Aorta (tissue), 5 donors: Measurements from ENCODE around the gene SECISBP2L. TPM values are rescaled to one million over a fixed set of nuclear protein-coding genes. Genes with fewer than 3 reads are reported as not detected.

ENCODE experiments used
- ATAC-seq: fragments of 200-7000 bp; cut with Tn5 transposase; one replicate; pipeline ENCODE4 v1.9.1; 2022; ENCODE audit warnings: moderate library complexity; ENCODE audit not compliant: low FRiP score
- DNase-seq, 2 donors: peaks; one replicate each; pipeline ENCODE4 v3.0.0-alpha.2; 2020
- H3K27ac ChIP-seq, 2 donors: one replicate each; pipeline ENCODE4 v1.5.1; 2013; ENCODE audit warnings: low read length in 2 of 2, mild to moderate bottlenecking in 2 of 2, moderate library complexity in 2 of 2, control low read depth in 1 of 2, inconsistent platforms in 1 of 2, low read depth in 1 of 2
- H3K27me3 ChIP-seq, 2 donors: one replicate each; pipeline ENCODE4 v1.6.1; 2013; ENCODE audit warnings: control low read depth in 1 of 2, low read length in 1 of 2, mild to moderate bottlenecking in 1 of 2, moderate library complexity in 1 of 2; ENCODE audit not compliant: insufficient read depth in 2 of 2, control insufficient read depth in 1 of 2
- H3K36me3 ChIP-seq, 2 donors: one replicate each; pipeline ENCODE4 v1.6.1; 2013; ENCODE audit warnings: control low read depth in 1 of 2, low read length in 1 of 2, mild to moderate bottlenecking in 1 of 2; ENCODE audit not compliant: insufficient read depth in 2 of 2, control insufficient read depth in 1 of 2
- H3K4me1 ChIP-seq, 2 donors: one replicate each; pipeline ENCODE4 v1.6.1; 2013; ENCODE audit warnings: low read length in 2 of 2, control low read depth in 1 of 2, mild to moderate bottlenecking in 1 of 2, moderate library complexity in 1 of 2; ENCODE audit not compliant: insufficient read depth in 2 of 2, control insufficient read depth in 1 of 2
- H3K4me3 ChIP-seq, 2 donors: one replicate each; pipeline ENCODE4 v1.5.1; 2013; ENCODE audit warnings: low read length in 2 of 2, control low read depth in 1 of 2, mild to moderate bottlenecking in 1 of 2
- H3K9me3 ChIP-seq: one replicate; pipeline ENCODE4 v1.6.1; 2013; ENCODE audit warnings: mild to moderate bottlenecking, low read length; ENCODE audit not compliant: control insufficient read depth
- WGBS, 2 donors: extraction: QIAGEN DNeasy Blood & Tissue Kit; methylation state at CpG; one replicate each; pipeline ENCODE4 v1.1.7; 2013; 5-methylcytosine and 5-hydroxymethylcytosine counted together
- intact Hi-C, 2 donors: fragments of 100-400 bp; cut with DNase I; formaldehyde crosslinking; loops; one replicate each; pipeline versions ENCODE4 v1.14.2 to v1.15.0; 2022
- long read RNA-seq, 2 donors: library from polyadenylated mRNA; unstranded; transcript quantifications; one replicate each; pipeline ENCODE4 v2.0.0, GENCODE V29; 2020 to 2021
- polyA plus RNA-seq, 2 donors: library from polyadenylated mRNA; stranded (reverse); fragments of 200-250 nt; gene quantifications; one replicate each; pipeline ENCODE4 v1.2.3, GENCODE V29; 2013
- total RNA-seq, 2 donors: library from RNA; stranded (reverse); fragmentation: NEBNext Ultra II Directional; extraction: Animal tissue kit (Norgen Biotek cat#: 25700); gene quantifications; one replicate each; pipeline ENCODE4 v1.2.1, GENCODE V29; 2021
- donor health status: healthy with polysubstance abuse.
- donor health status: Bipolar disorder and iron deficiency.
- donor health status: DM: no; HTN: no; CAD: no.
- donor health status: DM: no; HTN: no; CAD: no.
- donor health status: DM: yes; HTN: yes; CAD: no.

Gene SECISBP2L, protein sequence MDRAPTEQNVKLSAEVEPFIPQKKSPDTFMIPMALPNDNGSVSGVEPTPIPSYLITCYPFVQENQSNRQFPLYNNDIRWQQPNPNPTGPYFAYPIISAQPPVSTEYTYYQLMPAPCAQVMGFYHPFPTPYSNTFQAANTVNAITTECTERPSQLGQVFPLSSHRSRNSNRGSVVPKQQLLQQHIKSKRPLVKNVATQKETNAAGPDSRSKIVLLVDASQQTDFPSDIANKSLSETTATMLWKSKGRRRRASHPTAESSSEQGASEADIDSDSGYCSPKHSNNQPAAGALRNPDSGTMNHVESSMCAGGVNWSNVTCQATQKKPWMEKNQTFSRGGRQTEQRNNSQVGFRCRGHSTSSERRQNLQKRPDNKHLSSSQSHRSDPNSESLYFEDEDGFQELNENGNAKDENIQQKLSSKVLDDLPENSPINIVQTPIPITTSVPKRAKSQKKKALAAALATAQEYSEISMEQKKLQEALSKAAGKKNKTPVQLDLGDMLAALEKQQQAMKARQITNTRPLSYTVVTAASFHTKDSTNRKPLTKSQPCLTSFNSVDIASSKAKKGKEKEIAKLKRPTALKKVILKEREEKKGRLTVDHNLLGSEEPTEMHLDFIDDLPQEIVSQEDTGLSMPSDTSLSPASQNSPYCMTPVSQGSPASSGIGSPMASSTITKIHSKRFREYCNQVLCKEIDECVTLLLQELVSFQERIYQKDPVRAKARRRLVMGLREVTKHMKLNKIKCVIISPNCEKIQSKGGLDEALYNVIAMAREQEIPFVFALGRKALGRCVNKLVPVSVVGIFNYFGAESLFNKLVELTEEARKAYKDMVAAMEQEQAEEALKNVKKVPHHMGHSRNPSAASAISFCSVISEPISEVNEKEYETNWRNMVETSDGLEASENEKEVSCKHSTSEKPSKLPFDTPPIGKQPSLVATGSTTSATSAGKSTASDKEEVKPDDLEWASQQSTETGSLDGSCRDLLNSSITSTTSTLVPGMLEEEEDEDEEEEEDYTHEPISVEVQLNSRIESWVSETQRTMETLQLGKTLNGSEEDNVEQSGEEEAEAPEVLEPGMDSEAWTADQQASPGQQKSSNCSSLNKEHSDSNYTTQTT
- total RNA-seq: 10 to 100 TPM; 78.7 to 82.2 TPM
- polyA plus RNA-seq: 10 to 100 TPM in 1 of 2 donors, 1 to 10 TPM in 1; 8.1 to 15.1 TPM
- long read RNA-seq, donor 1, full-length matches to known transcripts: 1 of 103 reads
- long read RNA-seq, donor 1, partial matches to known transcripts: 92 of 103 reads
- long read RNA-seq, donor 1, other reads (novel, unspliced or antisense): 10 of 103 reads
- long read RNA-seq, donor 2, full-length matches to known transcripts: 1 of 12 reads
- long read RNA-seq, donor 2, partial matches to known transcripts: 4 of 12 reads
- long read RNA-seq, donor 2, other reads (novel, unspliced or antisense): 7 of 12 reads

- DNase-seq (peak; percentile 96 to 97), ATAC-seq (peak; percentile 97)
- no peaks in the 10 kb centered on the region for H3K27me3 ChIP-seq
- H3K4me3 ChIP-seq: peak within 1 kb of the TSS; percentile 53 to 78
- H3K4me1 ChIP-seq: no peaks in the 10 kb centered on the region
- intact Hi-C loops: loop anchor here (5.0 to 10.0 kb wide), 5 partner anchors 34 to 172 kb away; partner anchors contain the start of genes COPS2 (in 1 of the 2) and EID1 (in 1 of the 2)
- 5 to 7% methylated on average over 45 to 50 of the region's 50 CpGs for WGBS, 2 donors
- H3K36me3 ChIP-seq: no peaks in the 10 kb centered on the region
- no peaks in the 10 kb centered on the region for H3K9me3 ChIP-seq
- peak within 1 kb of the TSS; percentile 1 to 68 for H3K27ac ChIP-seq
Observed at GRCh38 chr15:49046220-49047102, at the start of gene SECISBP2L. TSS of gene SECISBP2L (minus strand) at chr15:49046446. CDS start at chr15:49046299, 147 bp downstream.

GRCh38 chr15:49094923-49095322, 48.7 kb upstream of the SECISBP2L start:
- Histone ChIP-seq H3K4me3 (no peak overlapping the region), H3K36me3 (no peaks in the 10 kb centered on the region), H3K27ac (no peak overlapping the region), H3K9me3 (no peaks in the 10 kb centered on the region), H3K4me1 (no peaks in the 10 kb centered on the region), H3K27me3 (no peaks in the 10 kb centered on the region)
- WGBS, 2 donors: 8 to 15% methylated on average over 1 of the region's 1 CpG
- intact Hi-C loops: no loop called here
- no peak for DNase-seq
- ATAC-seq: no peak

DNA sequence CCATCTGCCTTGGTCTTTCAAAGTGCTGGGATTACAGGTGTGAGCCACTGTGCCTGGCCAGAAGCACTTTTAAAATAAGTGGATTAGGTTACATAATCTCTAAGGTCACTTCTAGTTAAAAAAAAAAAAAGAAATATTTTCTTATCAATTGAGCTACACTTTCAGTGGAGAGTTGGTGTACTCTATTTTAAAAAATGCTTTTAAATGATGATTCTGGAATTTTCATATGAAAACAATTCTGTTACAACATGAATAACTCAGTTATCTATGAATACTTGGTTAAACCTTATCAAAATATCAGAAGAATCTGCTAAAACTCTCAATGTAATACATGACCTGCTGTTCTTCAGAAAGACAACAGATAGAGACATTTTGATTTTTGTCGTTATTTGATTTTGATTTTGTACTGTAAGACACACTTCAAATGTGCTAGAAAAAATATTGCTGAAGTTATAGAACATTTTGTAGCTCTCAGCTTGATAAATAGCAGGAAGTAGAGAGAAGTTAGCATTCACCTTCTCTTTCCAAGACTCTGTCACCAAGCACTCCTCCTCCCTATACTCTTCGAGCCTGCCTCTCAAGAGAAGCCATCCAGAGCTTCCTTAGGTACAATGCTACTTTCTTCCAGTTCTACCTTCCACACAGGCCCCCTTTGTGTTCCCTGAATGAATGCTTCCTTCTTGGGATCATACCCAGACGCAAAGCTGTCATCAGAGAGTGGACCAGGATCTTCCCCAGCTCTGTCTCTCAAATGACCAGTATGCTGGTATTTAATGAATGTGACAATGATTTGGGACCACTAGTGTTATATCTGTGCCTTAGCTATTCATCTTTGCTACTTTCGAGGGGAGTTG, 47.2 kb upstream of the SECISBP2L start:
- Histone ChIP-seq H3K27me3 (no peaks in the 10 kb centered on the region), H3K36me3 (no peaks in the 10 kb centered on the region), H3K4me3 (no peak overlapping the region), H3K4me1 (no peaks in the 10 kb centered on the region), H3K9me3 (no peaks in the 10 kb centered on the region), H3K27ac (no peak overlapping the region)
- ATAC-seq (no peak), DNase-seq (no peak)
- WGBS, 2 donors: 85 to 86% methylated on average over 4 of the region's 4 CpGs
- intact Hi-C loops: no loop called here

GRCh38 chr15:49088996-49089395, 42.8 kb upstream of the SECISBP2L start:
- no peaks in the 10 kb centered on the region for H3K9me3 ChIP-seq
- intact Hi-C loops: no loop called here
- no peak for DNase-seq
- no peak overlapping the region for H3K4me3 ChIP-seq
- H3K36me3 ChIP-seq: no peaks in the 10 kb centered on the region
- H3K4me1 ChIP-seq: no peaks in the 10 kb centered on the region
- no peak overlapping the region for H3K27ac ChIP-seq
- ATAC-seq: no peak
- no peaks in the 10 kb centered on the region for H3K27me3 ChIP-seq
- WGBS, 2 donors: 86 to 89% methylated on average over 4 of the region's 4 CpGs

GRCh38 chr15:49085696-49086459, 39.6 kb upstream of the SECISBP2L start:
- WGBS, 2 donors: 53 to 66% methylated on average over 5 of the region's 5 CpGs
- Histone ChIP-seq H3K9me3 (no peaks in the 10 kb centered on the region), H3K4me3 (no peak overlapping the region), H3K27me3 (no peaks in the 10 kb centered on the region), H3K4me1 (no peaks in the 10 kb centered on the region), H3K27ac (no peak overlapping the region), H3K36me3 (no peaks in the 10 kb centered on the region)
- intact Hi-C loops: no loop called here
- no peak for ATAC-seq
- no peak for DNase-seq

DNA sequence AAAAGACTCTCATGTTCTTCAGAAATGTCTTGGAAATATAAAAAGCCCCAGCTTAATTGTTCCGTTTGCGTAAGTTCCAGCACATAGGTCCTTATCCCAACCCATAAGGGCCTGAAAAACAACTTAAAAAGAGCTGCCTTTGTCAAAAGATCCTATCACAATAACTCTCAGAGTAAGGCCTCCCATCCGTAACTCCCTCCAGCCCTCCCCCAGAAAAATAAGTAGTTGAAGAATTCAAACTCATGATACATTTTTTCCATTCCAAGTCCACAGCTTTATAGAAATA, 38.0 kb upstream of the SECISBP2L start:
- WGBS, 2 donors: 88 to 89% methylated on average over 3 of the region's 3 CpGs
- Histone ChIP-seq H3K27ac (no peak overlapping the region), H3K9me3 (no peaks in the 10 kb centered on the region), H3K36me3 (no peaks in the 10 kb centered on the region), H3K27me3 (no peaks in the 10 kb centered on the region), H3K4me1 (no peaks in the 10 kb centered on the region), H3K4me3 (no peak overlapping the region)
- ATAC-seq (no peak), DNase-seq (no peak)
- intact Hi-C loops: no loop called here
